ENCODE results near the gene CCDC12.
A peak's percentile ranks its signal among the peaks of the same experiment; 100 is the strongest.

Gene CCDC12

DNA sequence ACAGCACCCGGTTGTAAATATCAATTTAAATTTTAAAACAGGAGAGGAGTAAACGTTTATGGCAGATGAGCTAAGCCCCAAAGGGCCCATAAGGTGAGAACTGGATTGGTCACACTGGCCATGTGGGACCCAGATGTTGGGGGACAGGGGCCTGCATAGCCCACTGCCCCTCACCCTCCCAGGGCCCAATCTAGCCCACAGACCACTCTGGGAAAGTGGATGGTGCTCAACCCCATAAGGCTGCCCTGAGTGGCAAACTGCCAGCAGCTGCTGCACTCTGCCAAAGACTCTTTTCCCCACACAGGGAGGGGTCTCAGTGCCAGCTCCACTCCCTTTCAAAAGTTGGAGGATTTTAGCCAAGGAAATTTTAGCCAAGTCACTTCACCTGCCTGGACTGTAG lies 42.5 kb downstream of the CCDC12 start:
- no peak overlapping the region for H3K9ac ChIP-seq (ENCODE audit: low read length)
- H3K9me3 ChIP-seq (ENCODE audit: insufficient read depth, low read length): no peaks in the 10 kb centered on the region
- peaks cover 2% of the 10 kb centered on the region for H3K36me3 ChIP-seq (ENCODE audit: low read length)
- no peaks in the 10 kb centered on the region for H3K27me3 ChIP-seq (ENCODE audit: low read length)
- H2AFZ ChIP-seq (ENCODE audit: low read depth, low read length, severe bottlenecking): no peak overlapping the region
- H3K4me2 ChIP-seq (ENCODE audit: low read depth, low read length, poor library complexity, severe bottlenecking): no peak overlapping the region
- peaks cover 82% of the 10 kb centered on the region for H3K79me2 ChIP-seq (ENCODE audit: insufficient read depth, low read length)
- TF ChIP-seq EZH2phosphoT487 (conservative IDR thresholded peaks at IDR 0.05; ENCODE audit: low read length): no peak
- TF ChIP-seq, protein P1, sequence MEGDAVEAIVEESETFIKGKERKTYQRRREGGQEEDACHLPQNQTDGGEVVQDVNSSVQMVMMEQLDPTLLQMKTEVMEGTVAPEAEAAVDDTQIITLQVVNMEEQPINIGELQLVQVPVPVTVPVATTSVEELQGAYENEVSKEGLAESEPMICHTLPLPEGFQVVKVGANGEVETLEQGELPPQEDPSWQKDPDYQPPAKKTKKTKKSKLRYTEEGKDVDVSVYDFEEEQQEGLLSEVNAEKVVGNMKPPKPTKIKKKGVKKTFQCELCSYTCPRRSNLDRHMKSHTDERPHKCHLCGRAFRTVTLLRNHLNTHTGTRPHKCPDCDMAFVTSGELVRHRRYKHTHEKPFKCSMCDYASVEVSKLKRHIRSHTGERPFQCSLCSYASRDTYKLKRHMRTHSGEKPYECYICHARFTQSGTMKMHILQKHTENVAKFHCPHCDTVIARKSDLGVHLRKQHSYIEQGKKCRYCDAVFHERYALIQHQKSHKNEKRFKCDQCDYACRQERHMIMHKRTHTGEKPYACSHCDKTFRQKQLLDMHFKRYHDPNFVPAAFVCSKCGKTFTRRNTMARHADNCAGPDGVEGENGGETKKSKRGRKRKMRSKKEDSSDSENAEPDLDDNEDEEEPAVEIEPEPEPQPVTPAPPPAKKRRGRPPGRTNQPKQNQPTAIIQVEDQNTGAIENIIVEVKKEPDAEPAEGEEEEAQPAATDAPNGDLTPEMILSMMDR (IDR thresholded peaks at IDR 0.05; ENCODE audit: insufficient read depth, low read length, poor library complexity, severe bottlenecking): no peak
- H4K20me1 ChIP-seq (ENCODE audit: low read depth, low read length): no peaks in the 10 kb centered on the region
- H3K4me3 ChIP-seq (ENCODE audit: insufficient read depth, low read length, poor library complexity, severe bottlenecking): no peak overlapping the region
- H3F3A ChIP-seq (ENCODE audit: insufficient read depth): peaks cover 27% of the 10 kb centered on the region
- peak overlapping the region; percentile 27 for H3K27ac ChIP-seq (ENCODE audit: low read depth, low read length)
- no peaks in the 10 kb centered on the region for H3K9me2 ChIP-seq (replicated peaks; ENCODE audit: insufficient read depth, low read length)

DNA sequence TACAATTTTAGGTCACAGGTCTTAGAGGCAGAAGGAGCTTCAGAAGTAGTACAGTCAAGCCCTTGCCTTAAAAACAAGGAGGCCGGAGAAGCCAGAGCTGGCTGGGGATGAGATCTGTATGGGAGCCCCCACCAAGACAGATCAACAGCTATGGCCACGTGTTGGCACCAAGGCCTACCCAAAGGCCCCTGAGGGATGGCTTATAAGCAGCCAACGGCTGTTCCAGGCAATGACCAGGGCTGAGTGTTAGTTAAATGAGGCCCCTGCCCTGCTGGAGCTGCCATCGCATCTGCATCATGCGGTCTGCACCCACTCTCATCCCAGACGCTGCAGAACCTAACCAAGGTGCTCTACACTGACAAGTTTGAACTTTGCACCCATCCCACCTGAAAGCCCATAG lies 43.3 kb downstream of the CCDC12 start:
- TF ChIP-seq, protein P1 (IDR thresholded peaks at IDR 0.05; ENCODE audit: insufficient read depth, low read length, poor library complexity, severe bottlenecking): no peak
- no peak for TF ChIP-seq EZH2phosphoT487 (conservative IDR thresholded peaks at IDR 0.05; ENCODE audit: low read length)
- H3K79me2 ChIP-seq (ENCODE audit: insufficient read depth, low read length): peaks cover 76% of the 10 kb centered on the region
- H3K9me2 ChIP-seq (replicated peaks; ENCODE audit: insufficient read depth, low read length): no peaks in the 10 kb centered on the region
- peak overlapping the region; percentile 18; the same call in 1 of the 2 replicates for H3K9ac ChIP-seq (ENCODE audit: low read length)
- peaks cover 35% of the 10 kb centered on the region for H3F3A ChIP-seq (ENCODE audit: insufficient read depth)
- H2AFZ ChIP-seq (ENCODE audit: low read depth, low read length, severe bottlenecking): no peak overlapping the region
- no peaks in the 10 kb centered on the region for H4K20me1 ChIP-seq (ENCODE audit: low read depth, low read length)
- no peak overlapping the region for H3K4me3 ChIP-seq (ENCODE audit: insufficient read depth, low read length, poor library complexity, severe bottlenecking)
- H3K27ac ChIP-seq (ENCODE audit: low read depth, low read length): peak overlapping the region; percentile 99
- H3K9me3 ChIP-seq (ENCODE audit: insufficient read depth, low read length): 0 out of 2 replicates have a peak, but pooled peaks cover 4% of the 10 kb centered on the region
- H3K4me2 ChIP-seq (ENCODE audit: low read depth, low read length, poor library complexity, severe bottlenecking): peak overlapping the region; percentile 44
- H3K36me3 ChIP-seq (ENCODE audit: low read length): peaks cover 9% of the 10 kb centered on the region
- no peaks in the 10 kb centered on the region for H3K27me3 ChIP-seq (ENCODE audit: low read length)

DNA sequence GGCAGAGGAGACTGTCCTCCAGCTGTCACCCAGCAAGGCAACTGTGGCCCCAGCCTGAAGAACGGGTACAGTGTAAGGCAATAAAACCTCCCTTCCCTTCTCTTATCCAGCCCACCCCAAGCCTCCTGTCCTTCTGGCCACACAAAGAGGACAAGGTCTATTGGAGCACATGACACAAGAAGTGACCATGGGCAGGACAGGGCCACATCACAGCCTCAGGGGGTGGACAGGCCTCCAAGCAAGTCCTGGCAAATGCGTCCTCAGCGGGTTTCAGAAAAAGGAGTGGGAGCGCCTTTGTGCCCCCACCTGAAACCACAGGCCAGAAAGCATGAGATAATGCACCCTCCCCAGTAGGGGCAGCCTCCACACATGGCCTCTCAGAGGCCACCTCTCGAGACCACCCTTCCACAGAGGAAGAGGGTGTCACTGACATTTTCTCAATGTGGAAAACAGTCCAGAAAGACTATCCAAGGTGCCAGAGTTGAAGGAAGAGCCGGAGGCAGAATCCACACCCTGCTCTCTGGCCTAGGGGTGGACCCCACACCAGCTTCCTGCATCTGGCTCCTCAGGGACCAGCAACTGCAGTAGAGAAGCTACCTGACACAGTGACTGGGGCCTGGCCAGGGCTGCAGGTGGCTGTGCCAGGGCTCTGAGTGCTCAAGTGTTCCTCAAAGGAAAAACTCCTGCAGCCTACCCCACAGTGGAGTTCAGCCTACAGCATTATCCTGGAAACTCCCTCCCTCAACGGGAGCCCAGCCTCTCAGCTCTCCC lies 43.9 kb downstream of the CCDC12 start:
- Histone ChIP-seq H3K79me2 (ENCODE audit: insufficient read depth, low read length) (peaks cover 73% of the 10 kb centered on the region), H3F3A (ENCODE audit: insufficient read depth) (peaks cover 42% of the 10 kb centered on the region), H3K36me3 (ENCODE audit: low read length) (peaks cover 9% of the 10 kb centered on the region), H3K27ac (ENCODE audit: low read depth, low read length) (peak overlapping the region; percentile 99), H3K9ac (ENCODE audit: low read length) (peak overlapping the region; percentile 18), H2AFZ (ENCODE audit: low read depth, low read length, severe bottlenecking) (no peak overlapping the region), H3K9me3 (ENCODE audit: insufficient read depth, low read length) (0 out of 2 replicates have a peak, but pooled peaks cover 4% of the 10 kb centered on the region), H3K9me2 (replicated peaks; ENCODE audit: insufficient read depth, low read length) (no peaks in the 10 kb centered on the region), H3K4me2 (ENCODE audit: low read depth, low read length, poor library complexity, severe bottlenecking) (peak overlapping the region; percentile 44), H4K20me1 (ENCODE audit: low read depth, low read length) (no peaks in the 10 kb centered on the region), H3K4me3 (ENCODE audit: insufficient read depth, low read length, poor library complexity, severe bottlenecking) (no peak overlapping the region), H3K27me3 (ENCODE audit: low read length) (no peaks in the 10 kb centered on the region)
- TF ChIP-seq, protein P1 (IDR thresholded peaks at IDR 0.05; ENCODE audit: insufficient read depth, low read length, poor library complexity, severe bottlenecking): no peak
- TF ChIP-seq EZH2phosphoT487 (conservative IDR thresholded peaks at IDR 0.05; ENCODE audit: low read length): no peak

Measured in SU-DHL-6 (cell line).